Fibroblast of lung (primary cell): ENCODE results near the gene ADPRH. TPM values are rescaled to one million over a fixed set of nuclear protein-coding genes. Genes with fewer than 3 reads are reported as not detected.

Experiments used
- DNase-seq, 2 donors: peaks; one replicate each; pipeline versions ENCODE4 v3.0.0 to v3.0.0-alpha.2; 2010; ENCODE audit warnings: low read depth in 2 of 2
- H2AFZ ChIP-seq: 2 replicates; pipeline ENCODE4 v1.5.1; 2012; ENCODE audit warnings: low read length, control low read depth, inconsistent platforms
- H3K27ac ChIP-seq: 2 replicates; pipeline ENCODE4 v1.5.1; 2011; ENCODE audit warnings: low read length, control low read depth; ENCODE audit not compliant: insufficient read depth
- H3K27me3 ChIP-seq: 2 replicates; pipeline ENCODE4 v1.5.1; 2011; ENCODE audit warnings: mild to moderate bottlenecking, low read length; ENCODE audit not compliant: control insufficient read depth, insufficient read depth
- H3K36me3 ChIP-seq: 2 replicates; pipeline ENCODE4 v1.5.1; 2011; ENCODE audit warnings: low read length; ENCODE audit not compliant: control insufficient read depth, insufficient read depth
- H3K4me1 ChIP-seq: 2 replicates; pipeline ENCODE4 v1.5.1; 2011; ENCODE audit warnings: low read length; ENCODE audit not compliant: control insufficient read depth, insufficient read depth; ENCODE audit errors: extremely low read depth
- H3K4me2 ChIP-seq: 2 replicates; pipeline ENCODE4 v1.5.1; 2011; ENCODE audit warnings: low read length, control low read depth; ENCODE audit not compliant: insufficient read depth; ENCODE audit errors: extremely low read depth
- H3K4me3 ChIP-seq, 4 experiments: fragments of 200-600 bp in 1 of 4; sonication (generic) in 1 of 4; replicated peaks in 1 of 4; 2 replicates each; pipeline ENCODE4 v1.5.1; 2011 to 2016; ENCODE audit warnings: low read length in 4 of 4, low read depth in 3 of 4, mild to moderate bottlenecking in 3 of 4, control low read depth in 2 of 4, inconsistent platforms in 1 of 4, mixed read lengths in 1 of 4; ENCODE audit not compliant: insufficient read depth in 1 of 4; ENCODE audit errors: control extremely low read depth in 1 of 4
- H3K79me2 ChIP-seq: 2 replicates; pipeline ENCODE4 v1.5.1; 2012; ENCODE audit warnings: mild to moderate bottlenecking, low read length, inconsistent platforms; ENCODE audit not compliant: control insufficient read depth, insufficient read depth
- H3K9ac ChIP-seq: 2 replicates; pipeline ENCODE4 v1.5.1; 2011; ENCODE audit warnings: mild to moderate bottlenecking, low read length, control low read depth; ENCODE audit not compliant: insufficient read depth
- H3K9me3 ChIP-seq: 2 replicates; pipeline ENCODE4 v1.5.1; 2012; ENCODE audit warnings: low read depth, low read length; ENCODE audit not compliant: control insufficient read depth, insufficient read depth
- H4K20me1 ChIP-seq: 2 replicates; pipeline ENCODE4 v1.5.1; 2011; ENCODE audit warnings: low read length; ENCODE audit not compliant: control insufficient read depth, insufficient read depth; ENCODE audit errors: extremely low read depth
- EZH2 ChIP-seq: IDR thresholded peaks from 2 replicates; pipeline ENCODE4 v1.5.1; 2012; ENCODE audit warnings: low read length, control low read depth, mild to moderate bottlenecking; ENCODE audit errors: missing control alignments
- polyA plus RNA-seq, 2 donors: library from polyadenylated mRNA; depleted of rRNA in 1 of 2; stranded (reverse) in 1 of 2; unstranded in 1 of 2; fragments of >200 nt; gene quantifications; 2 replicates each; pipeline ENCODE4 v1.2.1, GENCODE V29; 2011 to 2012; ENCODE audit warnings: missing spikeins in 1 of 2
- total RNA-seq: library from RNA; depleted of rRNA; stranded (reverse); fragments of >200 nt; gene quantifications from 2 replicates; pipeline ENCODE4 v1.2.1, GENCODE V29; 2014
- TF ChIP-seq, protein P1 (sequence below), 2 donors: IDR thresholded peaks in 1 of 2; conservative IDR thresholded peaks in 1 of 2; 1 replicate in 1 of 2; 2 replicates in 1 of 2; pipeline ENCODE4 v1.5.1; 2011 to 2012; ENCODE audit warnings: low read length in 2 of 2, control low read depth in 1 of 2, inconsistent platforms in 1 of 2, low read depth in 1 of 2, mild to moderate bottlenecking in 1 of 2

ADPRH gene
- total and polyA plus RNA-seq, 2 donors (not counting 1 experiment from before 2014, with no cell fraction given) = 1.1 to 7.4 TPM

GRCh38 chr3:119543147-119543546 is 36.1 kb upstream of the ADPRH start:
- DNase-seq = no peak
- H3K4me2 ChIP-seq = no peak overlapping the region
- H3K4me1 ChIP-seq = no peaks in the 10 kb centered on the region
- no peak overlapping the region for H3K27ac ChIP-seq
- H3K4me3 ChIP-seq = no peak overlapping the region
- H3K9ac ChIP-seq = no peak overlapping the region
- no peaks in the 10 kb centered on the region for H3K79me2 ChIP-seq
- no peaks in the 10 kb centered on the region for H3K27me3 ChIP-seq
- no peaks in the 10 kb centered on the region for H4K20me1 ChIP-seq
- TF ChIP-seq, protein P1, sequence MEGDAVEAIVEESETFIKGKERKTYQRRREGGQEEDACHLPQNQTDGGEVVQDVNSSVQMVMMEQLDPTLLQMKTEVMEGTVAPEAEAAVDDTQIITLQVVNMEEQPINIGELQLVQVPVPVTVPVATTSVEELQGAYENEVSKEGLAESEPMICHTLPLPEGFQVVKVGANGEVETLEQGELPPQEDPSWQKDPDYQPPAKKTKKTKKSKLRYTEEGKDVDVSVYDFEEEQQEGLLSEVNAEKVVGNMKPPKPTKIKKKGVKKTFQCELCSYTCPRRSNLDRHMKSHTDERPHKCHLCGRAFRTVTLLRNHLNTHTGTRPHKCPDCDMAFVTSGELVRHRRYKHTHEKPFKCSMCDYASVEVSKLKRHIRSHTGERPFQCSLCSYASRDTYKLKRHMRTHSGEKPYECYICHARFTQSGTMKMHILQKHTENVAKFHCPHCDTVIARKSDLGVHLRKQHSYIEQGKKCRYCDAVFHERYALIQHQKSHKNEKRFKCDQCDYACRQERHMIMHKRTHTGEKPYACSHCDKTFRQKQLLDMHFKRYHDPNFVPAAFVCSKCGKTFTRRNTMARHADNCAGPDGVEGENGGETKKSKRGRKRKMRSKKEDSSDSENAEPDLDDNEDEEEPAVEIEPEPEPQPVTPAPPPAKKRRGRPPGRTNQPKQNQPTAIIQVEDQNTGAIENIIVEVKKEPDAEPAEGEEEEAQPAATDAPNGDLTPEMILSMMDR (conservative IDR thresholded peaks at IDR 0.05 in 1 of 2, IDR thresholded peaks at IDR 0.05 in 1 of 2; ENCODE audit: low read depth in 1 of 2, low read length in 2 of 2) = no peak
- no peak for TF ChIP-seq EZH2
- no peaks in the 10 kb centered on the region for H3K36me3 ChIP-seq
- no peak overlapping the region for H2AFZ ChIP-seq
- H3K9me3 ChIP-seq = no peaks in the 10 kb centered on the region

- no peaks in the 10 kb centered on the region for H3K9me3 ChIP-seq
- no peaks in the 10 kb centered on the region for H4K20me1 ChIP-seq
- no peaks in the 10 kb centered on the region for H3K4me1 ChIP-seq
- no peak overlapping the region for H3K4me2 ChIP-seq
- no peak overlapping the region for H3K9ac ChIP-seq
- H3K27ac ChIP-seq = no peak overlapping the region
- H2AFZ ChIP-seq = no peak overlapping the region
- no peak overlapping the region for H3K4me3 ChIP-seq
- no peaks in the 10 kb centered on the region for H3K79me2 ChIP-seq
- DNase-seq = no peak
- no peak for TF ChIP-seq EZH2
- TF ChIP-seq, protein P1 (conservative IDR thresholded peaks at IDR 0.05 in 1 of 2, IDR thresholded peaks at IDR 0.05 in 1 of 2; ENCODE audit: low read depth in 1 of 2, low read length in 2 of 2) = no peak
- H3K27me3 ChIP-seq = no peaks in the 10 kb centered on the region
- no peaks in the 10 kb centered on the region for H3K36me3 ChIP-seq
These were observed 32.1 kb upstream of the ADPRH start for GRCh38 chr3:119547227-119547626.

DNA sequence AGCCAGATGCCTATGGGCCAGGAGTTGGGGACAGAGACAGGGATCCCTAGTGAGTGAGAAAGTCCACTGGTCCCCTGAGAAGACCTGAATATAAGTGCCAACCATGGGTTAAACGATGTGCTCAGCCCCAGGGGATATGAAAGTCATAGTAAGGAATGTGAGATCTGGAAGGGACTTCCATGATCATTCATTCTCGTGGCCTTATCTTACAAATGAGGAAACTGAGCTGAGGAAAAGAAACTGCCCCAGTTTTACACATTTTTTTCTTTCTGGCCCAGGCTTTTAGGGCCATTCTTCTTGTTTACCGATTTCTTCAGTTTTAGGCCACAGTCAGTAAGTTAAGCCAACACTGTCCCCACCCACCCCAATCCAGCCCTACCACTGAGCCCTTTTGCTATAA is 31.0 kb upstream of the ADPRH start:
- Histone ChIP-seq H3K36me3 (no peaks in the 10 kb centered on the region), H3K27ac (no peak overlapping the region), H3K4me2 (no peak overlapping the region), H3K4me1 (no peaks in the 10 kb centered on the region), H3K9me3 (no peaks in the 10 kb centered on the region), H3K4me3 (no peak overlapping the region), H4K20me1 (no peaks in the 10 kb centered on the region), H2AFZ (no peak overlapping the region), H3K9ac (no peak overlapping the region), H3K79me2 (no peaks in the 10 kb centered on the region), H3K27me3 (no peaks in the 10 kb centered on the region)
- TF ChIP-seq, protein P1 (conservative IDR thresholded peaks at IDR 0.05 in 1 of 2, IDR thresholded peaks at IDR 0.05 in 1 of 2; ENCODE audit: low read depth in 1 of 2, low read length in 2 of 2) = no peak
- no peak for TF ChIP-seq EZH2
- no peak for DNase-seq
